ENCODE results near the gene RASSF9.

Gene RASSF9

DNA sequence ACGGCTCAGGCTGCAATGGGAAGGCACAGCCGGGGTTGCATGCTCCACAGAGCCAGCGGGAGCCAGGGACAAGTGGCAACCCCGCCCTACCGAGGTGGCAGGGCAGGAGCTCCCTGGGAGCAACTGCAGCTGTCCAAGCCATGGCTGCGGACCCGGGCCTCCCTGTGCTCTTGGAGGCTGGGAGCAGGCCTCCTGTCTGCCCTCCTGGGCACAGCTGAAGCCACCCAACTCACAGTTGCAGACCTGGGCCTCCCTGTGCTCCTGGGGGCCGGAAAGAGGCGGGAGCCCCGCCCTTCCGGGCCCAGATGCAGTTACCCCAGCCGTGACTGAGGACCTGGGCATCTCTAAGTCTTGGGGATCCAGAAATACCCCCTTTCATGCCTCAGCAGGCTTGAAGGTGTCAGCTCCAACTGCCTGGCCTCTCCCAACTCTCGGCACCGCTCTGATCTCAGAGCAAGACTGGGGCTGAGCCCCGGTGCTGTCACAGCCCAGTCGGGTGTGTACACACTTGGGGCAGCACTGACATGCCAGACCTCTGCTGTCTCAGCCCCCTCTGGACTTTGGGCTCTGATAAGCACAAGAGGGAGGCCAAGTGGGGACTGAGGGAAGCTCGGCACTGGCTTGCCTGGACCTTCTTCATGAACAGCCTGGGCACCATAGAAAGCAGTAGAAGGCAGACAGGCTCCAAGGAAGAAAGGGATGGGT, 7.5 kb upstream of the RASSF9 start:
- Histone ChIP-seq H3K27me3 (ENCODE audit: insufficient read depth, low read length) (no peaks in the 10 kb centered on the region), H3K9me3 (ENCODE audit: insufficient read depth, low read depth, low read length) (no peaks in the 10 kb centered on the region), H3K4me1 (ENCODE audit: insufficient read depth, low read length) (peaks cover 12% of the 10 kb centered on the region; the same call in 1 of the 2 replicates), H3K9ac (ENCODE audit: low read depth, low read length) (no peak overlapping the region), H3K27ac (ENCODE audit: low read depth, low read length) (no peak overlapping the region), H3K36me3 (ENCODE audit: insufficient read depth, low read length) (no peaks in the 10 kb centered on the region), H3K4me3 (ENCODE audit: low read length) (no peak overlapping the region)
- WGBS, result 93% methylated on average over 17 of the region's 17 CpGs

DNA sequence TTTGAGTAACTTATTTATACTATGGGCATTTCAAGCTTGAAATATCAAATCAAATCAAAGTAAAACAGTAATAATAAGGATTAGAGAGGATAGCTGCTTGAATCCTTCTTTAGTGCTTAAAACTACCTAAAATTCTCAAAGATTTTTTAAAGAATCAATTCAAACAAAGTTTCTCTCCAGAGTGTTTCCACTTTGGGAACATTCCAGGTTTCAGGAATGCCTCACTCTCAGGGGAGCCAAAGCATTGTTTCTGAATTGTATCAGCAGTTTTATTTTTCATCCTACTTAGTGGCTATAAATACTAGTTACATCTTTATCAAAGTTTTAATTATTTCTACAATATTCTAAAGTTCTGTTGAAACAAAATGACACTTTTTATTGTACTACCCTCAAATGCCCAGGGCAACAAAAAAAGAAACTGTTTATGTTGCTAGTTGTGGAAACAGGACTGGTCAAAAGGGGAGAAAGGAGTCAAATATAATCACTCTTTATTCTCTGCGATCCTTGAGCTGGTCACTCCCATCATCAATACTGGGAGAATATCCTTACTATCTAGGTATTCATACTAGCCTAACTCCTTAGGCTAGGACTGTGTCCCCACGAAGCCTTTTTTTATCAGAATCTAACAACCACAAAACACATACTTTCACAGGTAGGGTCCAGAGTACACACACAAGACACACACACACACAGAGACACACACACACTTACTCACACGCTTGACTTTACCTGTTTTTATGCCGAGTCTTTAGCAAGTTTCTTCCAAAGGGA, 598 bp downstream of the RASSF9 start:
- peak overlapping the region; percentile 38 for H3K4me3 ChIP-seq (ENCODE audit: low read length)
- peak overlapping the region; percentile 53 for H3K27ac ChIP-seq (ENCODE audit: low read depth, low read length)
- no peaks in the 10 kb centered on the region for H3K9me3 ChIP-seq (ENCODE audit: insufficient read depth, low read depth, low read length)
- peak overlapping the region; percentile 30; the same call in 1 of the 2 replicates for H3K9ac ChIP-seq (ENCODE audit: low read depth, low read length)
- no peaks in the 10 kb centered on the region for H3K27me3 ChIP-seq (ENCODE audit: insufficient read depth, low read length)
- peaks cover 31% of the 10 kb centered on the region for H3K4me1 ChIP-seq (ENCODE audit: insufficient read depth, low read length)
- no peaks in the 10 kb centered on the region for H3K36me3 ChIP-seq (ENCODE audit: insufficient read depth, low read length)
- WGBS, result 55% methylated on average over 4 of the region's 4 CpGs

DNA sequence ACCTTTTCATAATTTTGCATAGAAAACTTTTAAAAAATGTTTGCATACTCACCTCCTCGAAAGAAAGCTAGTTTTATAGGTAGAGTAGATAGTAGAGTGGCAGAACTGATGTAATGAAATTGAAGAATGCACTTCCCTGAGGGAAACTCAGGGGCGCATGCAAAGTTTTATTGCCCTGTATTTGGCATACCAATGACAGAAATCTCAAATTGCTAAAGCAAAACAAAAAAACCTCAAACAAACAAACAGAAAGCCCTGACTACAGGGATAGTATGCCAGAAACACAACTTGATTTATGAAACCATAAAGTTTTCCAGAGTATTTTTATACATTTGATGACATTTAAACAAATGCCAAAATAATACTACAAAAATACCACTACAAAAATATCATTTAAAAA, 1.8 kb downstream of the RASSF9 start:
- Histone ChIP-seq H3K9me3 (ENCODE audit: insufficient read depth, low read depth, low read length) (no peaks in the 10 kb centered on the region), H3K9ac (ENCODE audit: low read depth, low read length) (no peak overlapping the region), H3K4me3 (ENCODE audit: low read length) (no peak overlapping the region), H3K27me3 (ENCODE audit: insufficient read depth, low read length) (no peaks in the 10 kb centered on the region), H3K4me1 (ENCODE audit: insufficient read depth, low read length) (peaks cover 31% of the 10 kb centered on the region), H3K27ac (ENCODE audit: low read depth, low read length) (no peak overlapping the region), H3K36me3 (ENCODE audit: insufficient read depth, low read length) (no peaks in the 10 kb centered on the region)
- WGBS, result 59% methylated on average over 2 of the region's 2 CpGs

DNA sequence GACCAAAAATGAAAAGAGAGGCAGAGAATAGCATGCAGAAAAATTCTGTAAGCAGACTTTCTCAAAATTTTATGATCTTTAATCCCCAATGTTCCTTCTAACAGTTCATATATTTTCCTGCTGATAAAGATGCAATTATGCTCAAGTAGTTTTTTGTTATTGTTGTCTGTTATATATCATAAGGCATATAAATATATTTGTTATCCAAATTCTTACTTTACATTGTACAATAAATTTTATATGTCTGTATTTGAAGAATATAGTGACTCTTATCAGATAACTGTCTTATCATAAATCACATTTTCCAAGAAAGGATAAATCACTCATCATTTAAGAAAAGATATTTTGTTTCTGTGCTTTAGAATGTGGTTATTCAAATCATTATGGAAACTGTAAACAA, 2.6 kb downstream of the RASSF9 start:
- Histone ChIP-seq H3K4me1 (ENCODE audit: insufficient read depth, low read length) (peaks cover 31% of the 10 kb centered on the region), H3K9ac (ENCODE audit: low read depth, low read length) (no peak overlapping the region), H3K36me3 (ENCODE audit: insufficient read depth, low read length) (no peaks in the 10 kb centered on the region), H3K9me3 (ENCODE audit: insufficient read depth, low read depth, low read length) (no peaks in the 10 kb centered on the region), H3K27ac (ENCODE audit: low read depth, low read length) (no peak overlapping the region), H3K27me3 (ENCODE audit: insufficient read depth, low read length) (no peaks in the 10 kb centered on the region), H3K4me3 (ENCODE audit: low read length) (no peak overlapping the region)

DNA sequence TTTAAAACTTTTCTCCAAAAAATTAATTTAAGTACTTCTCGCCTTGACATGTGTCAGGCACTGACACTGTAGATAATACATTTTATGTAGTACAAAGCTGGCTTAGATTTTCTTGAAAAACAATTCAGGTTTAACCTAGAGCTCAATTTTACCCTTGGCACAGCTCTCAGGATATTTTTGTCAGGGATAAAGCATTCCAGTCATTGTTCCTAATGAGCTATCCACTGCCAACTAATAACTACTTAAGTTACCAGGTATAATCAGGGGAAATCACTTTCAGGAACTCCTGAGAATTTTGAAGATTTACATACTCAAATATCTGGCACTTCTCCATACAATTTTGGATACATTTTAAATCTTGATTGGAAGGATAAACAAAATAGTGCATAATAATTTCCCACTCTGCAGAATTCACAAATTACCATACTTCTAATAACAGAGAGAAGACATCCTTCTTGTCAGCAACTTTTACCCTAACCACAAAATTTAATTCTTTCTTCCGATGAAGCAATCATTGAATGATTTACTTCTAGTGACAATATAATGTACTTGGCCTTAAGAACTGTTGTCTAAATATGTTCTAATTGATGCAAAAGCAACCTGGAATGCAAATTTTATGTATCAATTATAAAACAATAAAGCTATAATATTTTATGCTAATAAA, 4.8 kb downstream of the RASSF9 start:
- no peak overlapping the region for H3K27ac ChIP-seq (ENCODE audit: low read depth, low read length)
- H3K9ac ChIP-seq (ENCODE audit: low read depth, low read length), result no peak overlapping the region
- H3K4me3 ChIP-seq (ENCODE audit: low read length), result no peak overlapping the region
- no peaks in the 10 kb centered on the region for H3K27me3 ChIP-seq (ENCODE audit: insufficient read depth, low read length)
- no peaks in the 10 kb centered on the region for H3K36me3 ChIP-seq (ENCODE audit: insufficient read depth, low read length)
- peaks cover 26% of the 10 kb centered on the region for H3K4me1 ChIP-seq (ENCODE audit: insufficient read depth, low read length)
- 100% methylated on average over 1 of the region's 2 CpGs for WGBS
- H3K9me3 ChIP-seq (ENCODE audit: insufficient read depth, low read depth, low read length), result no peaks in the 10 kb centered on the region

GRCh38 chr12:85829391-85829790, 6.8 kb downstream of the RASSF9 start:
- H3K9ac ChIP-seq (ENCODE audit: low read depth, low read length), result no peak overlapping the region
- no peaks in the 10 kb centered on the region for H3K36me3 ChIP-seq (ENCODE audit: insufficient read depth, low read length)
- 100% methylated on average over 1 of the region's 2 CpGs for WGBS
- no peak overlapping the region for H3K27ac ChIP-seq (ENCODE audit: low read depth, low read length)
- no peaks in the 10 kb centered on the region for H3K27me3 ChIP-seq (ENCODE audit: insufficient read depth, low read length)
- H3K9me3 ChIP-seq (ENCODE audit: insufficient read depth, low read depth, low read length), result no peaks in the 10 kb centered on the region
- peaks cover 5% of the 10 kb centered on the region; the same call in 1 of the 2 replicates for H3K4me1 ChIP-seq (ENCODE audit: insufficient read depth, low read length)
- H3K4me3 ChIP-seq (ENCODE audit: low read length), result no peak overlapping the region

DNA sequence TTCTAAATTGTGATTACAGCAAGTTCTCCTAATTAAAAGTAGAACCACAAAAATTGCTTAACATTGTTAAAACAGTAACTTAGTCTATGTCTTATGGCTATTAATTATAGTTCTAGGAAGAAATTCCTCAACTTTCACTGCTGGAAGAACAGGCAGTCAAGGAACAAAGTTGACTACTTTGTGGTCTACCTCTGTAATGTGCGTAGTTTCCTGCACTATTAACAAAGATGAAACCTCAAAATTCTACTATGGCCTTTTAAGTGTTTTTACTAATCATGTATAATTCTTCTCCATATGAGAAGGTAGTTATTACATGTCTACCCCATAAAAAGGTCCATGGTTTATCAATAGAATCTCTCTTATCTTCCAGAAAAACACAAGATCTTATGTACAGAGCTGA, 7.6 kb downstream of the RASSF9 start:
- H3K9ac ChIP-seq (ENCODE audit: low read depth, low read length), result no peak overlapping the region
- no peaks in the 10 kb centered on the region for H3K36me3 ChIP-seq (ENCODE audit: insufficient read depth, low read length)
- no peaks in the 10 kb centered on the region for H3K4me1 ChIP-seq (ENCODE audit: insufficient read depth, low read length)
- no peaks in the 10 kb centered on the region for H3K9me3 ChIP-seq (ENCODE audit: insufficient read depth, low read depth, low read length)
- no peak overlapping the region for H3K27ac ChIP-seq (ENCODE audit: low read depth, low read length)
- no peak overlapping the region for H3K4me3 ChIP-seq (ENCODE audit: low read length)
- no peaks in the 10 kb centered on the region for H3K27me3 ChIP-seq (ENCODE audit: insufficient read depth, low read length)
- WGBS, result 100% methylated on average over 1 of the region's 1 CpG

DNA sequence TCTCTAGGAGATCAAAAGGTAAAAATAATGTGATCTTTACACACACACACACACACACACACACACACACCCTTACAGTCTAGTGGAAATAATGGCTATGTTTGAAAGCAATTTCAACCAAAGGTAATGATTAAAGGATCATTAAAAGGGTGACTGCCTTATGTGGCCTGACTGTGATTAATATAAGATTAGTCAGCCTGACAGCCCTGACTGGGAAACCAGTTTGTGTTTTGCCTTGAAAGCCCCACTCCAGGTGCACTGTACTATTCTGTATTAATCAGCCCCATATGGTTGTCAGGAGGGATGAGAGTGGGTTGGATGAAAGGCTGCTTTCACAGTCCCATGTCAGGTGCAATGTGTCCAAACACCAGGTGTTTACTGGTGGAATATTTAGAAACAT, 10.5 kb downstream of the RASSF9 start:
- Histone ChIP-seq H3K4me1 (ENCODE audit: insufficient read depth, low read length) (no peaks in the 10 kb centered on the region), H3K27ac (ENCODE audit: low read depth, low read length) (no peak overlapping the region), H3K27me3 (ENCODE audit: insufficient read depth, low read length) (no peaks in the 10 kb centered on the region), H3K4me3 (ENCODE audit: low read length) (no peak overlapping the region), H3K9me3 (ENCODE audit: insufficient read depth, low read depth, low read length) (no peaks in the 10 kb centered on the region), H3K9ac (ENCODE audit: low read depth, low read length) (no peak overlapping the region), H3K36me3 (ENCODE audit: insufficient read depth, low read length) (no peaks in the 10 kb centered on the region)

- Histone ChIP-seq H3K4me1 (ENCODE audit: insufficient read depth, low read length) (no peaks in the 10 kb centered on the region), H3K36me3 (ENCODE audit: insufficient read depth, low read length) (no peaks in the 10 kb centered on the region), H3K27me3 (ENCODE audit: insufficient read depth, low read length) (no peaks in the 10 kb centered on the region), H3K9me3 (ENCODE audit: insufficient read depth, low read depth, low read length) (no peaks in the 10 kb centered on the region), H3K4me3 (ENCODE audit: low read length) (no peak overlapping the region), H3K9ac (ENCODE audit: low read depth, low read length) (no peak overlapping the region), H3K27ac (ENCODE audit: low read depth, low read length) (no peak overlapping the region)
- 94% methylated on average over 3 of the region's 4 CpGs for WGBS
Measured at GRCh38 chr12:85823436-85824180, 12.6 kb downstream of the RASSF9 start.

- no peaks in the 10 kb centered on the region for H3K9me3 ChIP-seq (ENCODE audit: insufficient read depth, low read depth, low read length)
- no peaks in the 10 kb centered on the region for H3K27me3 ChIP-seq (ENCODE audit: insufficient read depth, low read length)
- no peaks in the 10 kb centered on the region for H3K4me1 ChIP-seq (ENCODE audit: insufficient read depth, low read length)
- H3K27ac ChIP-seq (ENCODE audit: low read depth, low read length), result no peak overlapping the region
- H3K4me3 ChIP-seq (ENCODE audit: low read length), result no peak overlapping the region
- WGBS, result 97% methylated on average over 5 of the region's 5 CpGs
- no peaks in the 10 kb centered on the region for H3K36me3 ChIP-seq (ENCODE audit: insufficient read depth, low read length)
- H3K9ac ChIP-seq (ENCODE audit: low read depth, low read length), result no peak overlapping the region
Measured at GRCh38 chr12:85821759-85822158, 14.4 kb downstream of the RASSF9 start.

- Histone ChIP-seq H3K27ac (ENCODE audit: low read depth, low read length) (no peak overlapping the region), H3K36me3 (ENCODE audit: insufficient read depth, low read length) (no peaks in the 10 kb centered on the region), H3K4me1 (ENCODE audit: insufficient read depth, low read length) (no peaks in the 10 kb centered on the region), H3K9ac (ENCODE audit: low read depth, low read length) (no peak overlapping the region), H3K9me3 (ENCODE audit: insufficient read depth, low read depth, low read length) (no peaks in the 10 kb centered on the region), H3K27me3 (ENCODE audit: insufficient read depth, low read length) (no peaks in the 10 kb centered on the region), H3K4me3 (ENCODE audit: low read length) (no peak overlapping the region)
Measured at GRCh38 chr12:85821206-85821605, 15.0 kb downstream of the RASSF9 start.
